SK-N-SH (cell line): ENCODE data around the gene POLA2. TPM values are rescaled to one million over a fixed set of nuclear protein-coding genes. Genes with fewer than 3 reads are reported as not detected.

ENCODE experiments used
- CTCF ChIA-PET: fragments of 300-600, 350-600 bp; formaldehyde crosslinking; extraction: SDS; loops from one replicate; lab custom pipeline; 2021; lab: Yijun Ruan, JAX
- POLR2A ChIA-PET: fragments of 350-600 bp; sonication (Branson Sonifier 250); formaldehyde crosslinking; extraction: SDS; loops from one replicate; lab custom pipeline; 2020; ENCODE audit warnings: antibody characterized with exemption, inconsistent platforms; lab: Yijun Ruan, JAX
- DNase-seq: peaks from one replicate; pipeline ENCODE4 v3.0.0; 2012
- H2AFZ ChIP-seq: fragments of 200-600 bp; sonication (generic); 2 replicates; pipeline ENCODE4 v1.8.1; 2016; ENCODE audit warnings: antibody characterized with exemption, mild to moderate bottlenecking, low read depth
- H3F3A ChIP-seq: fragments of 200-600 bp; sonication (generic); replicated peaks from 2 replicates; pipeline ENCODE3; 2016; ENCODE audit warnings: antibody characterized with exemption, mild to moderate bottlenecking; ENCODE audit not compliant: insufficient read depth
- H3K27ac ChIP-seq, 2 experiments: fragments of 200-500 bp in 1 of 2; fragments of 200-600 bp in 1 of 2; sonication (Bioruptor generic) in 1 of 2; sonication (generic), shearing (Covaris generic) in 1 of 2; 2 replicates each; pipeline versions ENCODE4 v1.5.1 to v1.6.1; 2014 to 2016; ENCODE audit warnings: low read depth in 2 of 2, inconsistent platforms in 1 of 2, low read length in 1 of 2, mild to moderate bottlenecking in 1 of 2, mixed read lengths in 1 of 2
- H3K27me3 ChIP-seq: fragments of 200-600 bp; sonication (generic), shearing (Covaris generic); 2 replicates; pipeline ENCODE4 v1.6.1; 2016; ENCODE audit warnings: mixed run types; ENCODE audit not compliant: insufficient read depth
- H3K36me3 ChIP-seq, 2 experiments: fragments of 200-500 bp in 1 of 2; fragments of 200-600 bp in 1 of 2; sonication (Bioruptor generic) in 1 of 2; sonication (generic) in 1 of 2; replicated peaks in 1 of 2; 2 replicates each; pipeline versions ENCODE3 to v1.5.1; 2014 to 2016; ENCODE audit warnings: low read length in 1 of 2, mild to moderate bottlenecking in 1 of 2; ENCODE audit not compliant: insufficient read depth in 2 of 2, control insufficient read depth in 1 of 2
- H3K4me1 ChIP-seq, 2 experiments: fragments of 200-500 bp in 1 of 2; fragments of 200-600 bp in 1 of 2; sonication (Bioruptor generic) in 1 of 2; sonication (generic), shearing (Covaris generic) in 1 of 2; 2 replicates each; pipeline versions ENCODE4 v1.5.1 to v1.6.1; 2014 to 2016; ENCODE audit warnings: low read depth in 1 of 2, low read length in 1 of 2, mixed run types in 1 of 2; ENCODE audit not compliant: insufficient read depth in 2 of 2, control insufficient read depth in 1 of 2
- H3K4me2 ChIP-seq: fragments of 200-600 bp; sonication (generic), shearing (Covaris generic); 2 replicates; pipeline ENCODE4 v1.6.1; 2017; ENCODE audit warnings: mixed run types
- H3K4me3 ChIP-seq, 2 experiments: fragments of 200-500 bp in 1 of 2; fragments of 200-600 bp in 1 of 2; sonication (Bioruptor generic) in 1 of 2; sonication (generic), shearing (Covaris generic) in 1 of 2; 2 replicates each; pipeline versions ENCODE4 v1.5.1 to v1.8.1; 2014 to 2016; ENCODE audit warnings: low read depth in 2 of 2, inconsistent platforms in 1 of 2, low read length in 1 of 2, mild to moderate bottlenecking in 1 of 2, mixed read lengths in 1 of 2, moderate library complexity in 1 of 2
- H3K79me2 ChIP-seq: fragments of 200-600 bp; sonication (generic); 2 replicates; pipeline ENCODE4 v1.8.1; 2017; ENCODE audit warnings: mild to moderate bottlenecking; ENCODE audit not compliant: insufficient read depth
- H3K9ac ChIP-seq: fragments of 200-600 bp; sonication (generic); 2 replicates; pipeline ENCODE4 v1.6.1; 2017; ENCODE audit warnings: mixed run types
- H3K9me2 ChIP-seq: fragments of 200-600 bp; sonication (generic); 2 replicates; pipeline ENCODE4 v1.6.1; 2017; ENCODE audit warnings: mixed run types
- H3K9me3 ChIP-seq: fragments of 200-600 bp; sonication (generic); 2 replicates; pipeline ENCODE4 v1.6.1; 2017; ENCODE audit warnings: mixed run types, mild to moderate bottlenecking, moderate library complexity
- H4K20me1 ChIP-seq: fragments of 200-600 bp; sonication (generic); 2 replicates; pipeline ENCODE4 v1.6.1; 2017; ENCODE audit warnings: mild to moderate bottlenecking, mixed run types; ENCODE audit not compliant: insufficient read depth
- CHD2 ChIP-seq: fragments of 150-350 bp; IDR thresholded peaks from 2 replicates; pipeline ENCODE4 v1.6.1; 2018; ENCODE audit warnings: low read length; ENCODE audit not compliant: partially characterized antibody
- CTCF ChIP-seq: fragments of 200-600 bp; sonication (generic); IDR thresholded peaks from 2 replicates; pipeline ENCODE4 v1.6.1; 2017; ENCODE audit warnings: antibody characterized with exemption, mild to moderate bottlenecking, moderate library complexity
- ELF1 ChIP-seq: IDR thresholded peaks from 2 replicates; pipeline ENCODE4 v1.4.0; 2012
- FOXM1 ChIP-seq: IDR thresholded peaks from 2 replicates; pipeline ENCODE4 v1.4.0; 2012; ENCODE audit warnings: low read depth, mild to moderate bottlenecking
- GATA2 ChIP-seq: sonication (generic); formaldehyde crosslinking; IDR thresholded peaks from 2 replicates; pipeline ENCODE4 v1.5.0; 2020; ENCODE audit warnings: mild to moderate bottlenecking, missing genetic modification reagents
- IRF3 ChIP-seq: fragments of 150-350 bp; IDR thresholded peaks from 2 replicates; pipeline ENCODE4 v1.6.1; 2016; ENCODE audit warnings: mild to moderate bottlenecking, low read depth, low read length
- MAX ChIP-seq: IDR thresholded peaks from 2 replicates; pipeline ENCODE4 v1.4.0; 2012; ENCODE audit warnings: low read depth
- MXI1 ChIP-seq: IDR thresholded peaks from 2 replicates; pipeline ENCODE4 v1.6.1; 2012; ENCODE audit warnings: mild to moderate bottlenecking, low read depth, low read length, improper control_type of control experiment
- NFIC ChIP-seq: IDR thresholded peaks from 2 replicates; pipeline ENCODE4 v1.4.0; 2012; ENCODE audit warnings: borderline replicate concordance
- NRF1 ChIP-seq: IDR thresholded peaks from 2 replicates; pipeline ENCODE4 v1.6.1; 2012; ENCODE audit warnings: low read depth, mild to moderate bottlenecking, low read length
- RAD21 ChIP-seq: IDR thresholded peaks from 2 replicates; pipeline ENCODE4 v1.6.1; 2012; ENCODE audit warnings: mild to moderate bottlenecking, low read length
- RCOR1 ChIP-seq: fragments of 150-350 bp; IDR thresholded peaks from 2 replicates; pipeline ENCODE4 v1.6.1; 2017; ENCODE audit warnings: antibody characterized with exemption, low read length
- RFX5 ChIP-seq: IDR thresholded peaks from 2 replicates; pipeline ENCODE4 v1.6.1; 2012; ENCODE audit warnings: mild to moderate bottlenecking, improper control_type of control experiment, low read length
- SIN3A ChIP-seq: IDR thresholded peaks from 2 replicates; pipeline ENCODE4 v1.6.1; 2012; ENCODE audit warnings: low read depth, mild to moderate bottlenecking, low read length, moderate library complexity, borderline replicate concordance
- SMC3 ChIP-seq: IDR thresholded peaks from 2 replicates; pipeline ENCODE4 v1.6.1; 2012; ENCODE audit warnings: low read depth, low read length, improper control_type of control experiment
- YY1 ChIP-seq: IDR thresholded peaks from 2 replicates; pipeline ENCODE4 v1.4.0; 2012; ENCODE audit warnings: low read depth, mild to moderate bottlenecking
- ZBTB33 ChIP-seq: IDR thresholded peaks from 2 replicates; pipeline ENCODE4 v1.4.0; 2012; ENCODE audit warnings: low read depth, borderline replicate concordance
- WGBS: methylation state at CpG from one replicate; pipeline ENCODE4 v1.1.6; 2017; ENCODE audit warnings: low lambda C conversion rate; 5-methylcytosine and 5-hydroxymethylcytosine counted together
- polyA plus RNA-seq, 3 experiments: library from polyadenylated mRNA; depleted of rRNA; stranded (reverse); fragments of >200 nt; gene quantifications; 2 replicates each; pipeline ENCODE4 v1.2.3, GENCODE V29; 2012

The POLA2 gene
- polyA plus RNA-seq, 1 of the 3 experiments (the other 2 are of a cell fraction) = 18.4 TPM

- peak overlapping the region in 1 of 2 experiments; percentile 13; a peak in 2 of 4 replicates for H3K27ac ChIP-seq
- peak overlapping the region; percentile 80 for H2AFZ ChIP-seq
- POLR2A ChIA-PET = interaction anchor here (0.6 to 4.0 kb wide), 7 partner anchors 13 to 214 kb away, joined by 3 to 14 read pairs (median 3); partner anchors contain the start of gene CDC42EP2
- H3K27me3 ChIP-seq = no peaks in the 10 kb centered on the region
- no peaks in the 10 kb centered on the region for H3K9me2 ChIP-seq
- DNase-seq = peak; percentile 70
- no peak overlapping the region for H3K9ac ChIP-seq
- H4K20me1 ChIP-seq = peaks cover 6% of the 10 kb centered on the region; the same call in 1 of the 2 replicates
- peaks cover 3 to 4% of the 10 kb centered on the region in 2 experiments; a peak in 3 of 4 replicates for H3K4me1 ChIP-seq
- TF ChIP-seq YY1 = 0 out of 2 replicates have a peak, but pooled peaks have one; percentile 30
- no peak for TF ChIP-seq ELF1
- TF ChIP-seq FOXM1 = no peak
- TF ChIP-seq RAD21 = peak; percentile 72
- TF ChIP-seq GATA2 (CRISPR knock-in tag) = no peak
- TF ChIP-seq CTCF = peak; percentile 85
- TF ChIP-seq NRF1 = no peak
- TF ChIP-seq MAX = peak; percentile 57; the same call in 1 of the 2 replicates
- TF ChIP-seq SMC3 = peak; percentile 86
- TF ChIP-seq ZBTB33 = no peak
- no peak for TF ChIP-seq NFIC
- no peak for TF ChIP-seq IRF3
- TF ChIP-seq CHD2 = no peak
- peak; percentile 70 for TF ChIP-seq MXI1
- no peak for TF ChIP-seq RFX5
- TF ChIP-seq SIN3A = no peak
- no peak; the same call in 1 of the 2 replicates for TF ChIP-seq RCOR1
- TF ChIP-seq, all 33 proteins: peak for 6
- Histone ChIP-seq H3K79me2 (peaks cover 13% of the 10 kb centered on the region), H3F3A (peaks cover 22% of the 10 kb centered on the region), H3K4me3 (peak overlapping the region in 1 of 2 experiments; percentile 36; a peak in 1 of 4 replicates), H3K36me3 (no peaks in the 10 kb centered on the region), H3K9me3 (no peaks in the 10 kb centered on the region), H3K4me2 (no peak overlapping the region)
- CTCF ChIA-PET = interaction anchor here (0.6 to 24.1 kb wide), 46 partner anchors 9 to 1085 kb away, joined by 3 to 1118 read pairs (median 5); partner anchors contain the start of genes CAPN1, CDC42EP2, SPDYC and TM7SF2
- WGBS = 11% methylated on average over 13 of the region's 13 CpGs
Observed at GRCh38 chr11:65329944-65330403, 68.2 kb downstream of the POLA2 start.
